ENCODE results near the gene NEUROG3.
A peak's percentile ranks its signal among the peaks of the same experiment; 100 is the strongest.

Gene NEUROG3

DNA sequence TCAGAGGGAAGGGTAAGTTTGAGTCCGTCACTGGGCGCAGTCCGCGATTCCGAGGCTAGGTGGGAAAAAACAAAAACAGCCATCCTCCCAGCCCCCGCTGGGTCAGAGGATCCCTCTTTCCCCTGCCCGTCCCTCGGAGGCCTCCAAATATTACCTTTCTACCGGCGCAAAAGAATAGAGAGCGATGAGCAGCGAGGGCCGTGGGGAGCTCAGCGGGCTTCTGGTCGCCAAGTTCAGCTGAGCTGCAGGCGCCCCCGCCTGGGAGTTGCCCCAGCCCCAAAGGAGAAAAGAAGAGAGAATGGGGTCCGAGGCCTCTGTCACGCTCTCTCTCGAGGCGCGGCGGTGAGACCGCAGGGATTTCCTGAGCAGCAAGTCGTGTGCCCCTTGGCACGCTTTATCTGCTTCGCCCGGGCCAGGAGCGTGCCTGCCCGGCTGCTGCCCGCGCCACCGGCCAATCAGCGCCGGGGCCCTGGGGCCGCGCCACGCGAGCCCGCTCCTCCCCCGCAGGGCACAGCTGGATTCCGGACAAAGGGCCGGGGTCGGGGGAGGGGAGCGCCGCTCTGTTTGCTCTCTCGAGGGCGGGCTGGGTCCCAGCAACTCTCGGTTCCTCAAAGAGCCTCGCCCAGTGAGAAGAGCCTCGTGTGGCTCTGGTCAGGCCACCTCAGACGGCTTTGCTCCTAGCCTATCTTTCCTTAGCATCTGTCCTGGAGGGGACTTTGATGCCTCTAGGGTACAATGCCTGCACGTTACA is at the start of gene NEUROG3:
TSS of gene NEUROG3 (minus strand) at position 367 of the 751 bp plus-strand sequence. CDS start 379 bp downstream, outside the sequence.
- no peaks in the 10 kb centered on the region for H3K9me3 ChIP-seq (ENCODE audit: control insufficient read depth in 2 of 2, low read length in 2 of 2)
- H3K27me3 ChIP-seq (ENCODE audit: control insufficient read depth in 1 of 2, insufficient read depth in 2 of 2, low read length in 2 of 2) = peaks cover 65 to 66% of the 10 kb centered on the region in 2 donors
- peaks cover 14% of the 10 kb centered on the region for H3K4me1 ChIP-seq (ENCODE audit: control insufficient read depth, insufficient read depth, low read length)
- peak within 1 kb of the TSS; percentile 8 to 60 for H3K4me3 ChIP-seq (ENCODE audit: low read length in 2 of 2)
- no peak within 1 kb of the TSS for H3K9ac ChIP-seq (ENCODE audit: low read length in 2 of 2)
- no peak within 1 kb of the TSS for H3K27ac ChIP-seq (ENCODE audit: low read length)
- no peaks in the 10 kb centered on the region for H3K36me3 ChIP-seq (ENCODE audit: control insufficient read depth in 2 of 2, insufficient read depth in 2 of 2, low read length in 2 of 2)

DNA sequence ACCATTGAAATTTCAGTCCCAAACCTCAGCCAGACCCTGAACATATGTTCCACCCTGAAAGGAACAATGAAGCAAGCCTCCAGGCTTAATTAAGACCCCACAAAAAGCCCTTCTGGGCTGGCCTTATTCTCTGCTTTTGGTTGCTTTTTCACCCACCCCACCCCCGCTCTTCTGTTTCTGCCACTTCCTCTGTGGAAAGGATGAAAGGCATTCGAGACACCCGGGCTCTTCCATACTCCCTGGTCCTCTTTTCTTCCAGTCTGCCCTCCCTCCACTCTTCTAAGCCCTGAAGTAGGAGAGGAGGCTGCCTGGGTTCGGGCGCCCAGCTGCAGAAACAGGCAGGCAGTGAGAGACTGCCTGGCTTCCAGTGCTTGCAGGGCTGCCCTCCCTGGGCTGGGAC is 47.4 kb upstream of the NEUROG3 start:
- Histone ChIP-seq H3K4me1 (ENCODE audit: control insufficient read depth, insufficient read depth, low read length) (no peaks in the 10 kb centered on the region), H3K36me3 (ENCODE audit: control insufficient read depth in 2 of 2, insufficient read depth in 2 of 2, low read length in 2 of 2) (no peaks in the 10 kb centered on the region), H3K9ac (ENCODE audit: low read length in 2 of 2) (no peak overlapping the region), H3K27me3 (ENCODE audit: control insufficient read depth in 1 of 2, insufficient read depth in 2 of 2, low read length in 2 of 2) (peaks cover 5 to 6% of the 10 kb centered on the region in 2 donors), H3K9me3 (ENCODE audit: control insufficient read depth in 2 of 2, low read length in 2 of 2) (no peaks in the 10 kb centered on the region), H3K4me3 (ENCODE audit: low read length in 2 of 2) (no peak overlapping the region), H3K27ac (ENCODE audit: low read length) (no peak overlapping the region)

DNA sequence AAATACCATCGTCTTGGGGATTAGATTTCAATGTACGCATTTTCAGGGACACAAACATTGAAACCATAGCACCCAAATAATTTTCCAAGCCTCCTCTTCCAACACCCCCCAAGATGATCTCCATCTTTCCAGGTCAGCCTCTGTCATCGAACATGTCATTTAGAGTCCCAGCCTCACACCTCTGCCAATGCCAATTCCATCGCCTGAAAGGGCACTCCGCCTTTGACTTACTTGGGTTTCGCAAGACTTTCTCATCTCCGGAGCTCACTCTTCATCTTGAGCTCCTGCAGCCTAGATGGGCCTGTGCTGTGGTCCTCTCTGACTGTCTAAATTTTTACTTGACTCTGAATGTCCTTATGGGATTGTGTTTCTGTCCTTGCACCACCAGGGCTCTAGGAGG is 46.4 kb upstream of the NEUROG3 start:
- Histone ChIP-seq H3K27ac (ENCODE audit: low read length) (no peak overlapping the region), H3K36me3 (ENCODE audit: control insufficient read depth in 2 of 2, insufficient read depth in 2 of 2, low read length in 2 of 2) (no peaks in the 10 kb centered on the region), H3K9ac (ENCODE audit: low read length in 2 of 2) (no peak overlapping the region), H3K4me1 (ENCODE audit: control insufficient read depth, insufficient read depth, low read length) (no peaks in the 10 kb centered on the region), H3K27me3 (ENCODE audit: control insufficient read depth in 1 of 2, insufficient read depth in 2 of 2, low read length in 2 of 2) (peaks cover 5 to 6% of the 10 kb centered on the region in 2 donors), H3K9me3 (ENCODE audit: control insufficient read depth in 2 of 2, low read length in 2 of 2) (no peaks in the 10 kb centered on the region), H3K4me3 (ENCODE audit: low read length in 2 of 2) (no peak overlapping the region)

DNA sequence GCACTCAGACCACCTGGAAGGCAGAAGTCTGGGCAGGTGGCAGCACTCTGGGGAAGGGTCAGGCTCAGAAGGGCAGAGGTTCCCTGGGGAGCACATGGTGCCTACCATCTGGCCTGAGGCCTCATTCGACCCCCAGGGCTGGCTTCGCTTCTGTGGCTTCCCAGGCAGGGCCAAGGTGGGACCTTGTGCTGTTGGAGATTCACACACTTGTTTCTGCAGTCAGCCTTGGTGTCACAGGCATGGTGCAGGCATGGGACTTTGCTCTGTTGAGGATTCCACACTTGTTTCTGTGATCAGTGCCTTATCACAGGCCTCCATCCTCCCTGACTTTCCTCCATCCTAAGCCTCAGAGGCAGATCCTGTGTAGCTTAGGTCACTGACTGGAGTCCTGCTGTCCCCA is 45.5 kb upstream of the NEUROG3 start:
- Histone ChIP-seq H3K27ac (ENCODE audit: low read length) (no peak overlapping the region), H3K27me3 (ENCODE audit: control insufficient read depth in 1 of 2, insufficient read depth in 2 of 2, low read length in 2 of 2) (peaks cover 5 to 6% of the 10 kb centered on the region in 2 donors), H3K36me3 (ENCODE audit: control insufficient read depth in 2 of 2, insufficient read depth in 2 of 2, low read length in 2 of 2) (no peaks in the 10 kb centered on the region), H3K4me3 (ENCODE audit: low read length in 2 of 2) (no peak overlapping the region), H3K4me1 (ENCODE audit: control insufficient read depth, insufficient read depth, low read length) (no peaks in the 10 kb centered on the region), H3K9ac (ENCODE audit: low read length in 2 of 2) (no peak overlapping the region), H3K9me3 (ENCODE audit: control insufficient read depth in 2 of 2, low read length in 2 of 2) (no peaks in the 10 kb centered on the region)

GRCh38 chr10:69616358-69616757 is 43.1 kb upstream of the NEUROG3 start:
- no peak overlapping the region for H3K4me3 ChIP-seq (ENCODE audit: low read length in 2 of 2)
- peaks cover 5 to 6% of the 10 kb centered on the region in 2 donors for H3K27me3 ChIP-seq (ENCODE audit: control insufficient read depth in 1 of 2, insufficient read depth in 2 of 2, low read length in 2 of 2)
- no peak overlapping the region for H3K9ac ChIP-seq (ENCODE audit: low read length in 2 of 2)
- no peaks in the 10 kb centered on the region for H3K4me1 ChIP-seq (ENCODE audit: control insufficient read depth, insufficient read depth, low read length)
- H3K27ac ChIP-seq (ENCODE audit: low read length) = no peak overlapping the region
- H3K9me3 ChIP-seq (ENCODE audit: control insufficient read depth in 2 of 2, low read length in 2 of 2) = no peaks in the 10 kb centered on the region
- H3K36me3 ChIP-seq (ENCODE audit: control insufficient read depth in 2 of 2, insufficient read depth in 2 of 2, low read length in 2 of 2) = no peaks in the 10 kb centered on the region

DNA sequence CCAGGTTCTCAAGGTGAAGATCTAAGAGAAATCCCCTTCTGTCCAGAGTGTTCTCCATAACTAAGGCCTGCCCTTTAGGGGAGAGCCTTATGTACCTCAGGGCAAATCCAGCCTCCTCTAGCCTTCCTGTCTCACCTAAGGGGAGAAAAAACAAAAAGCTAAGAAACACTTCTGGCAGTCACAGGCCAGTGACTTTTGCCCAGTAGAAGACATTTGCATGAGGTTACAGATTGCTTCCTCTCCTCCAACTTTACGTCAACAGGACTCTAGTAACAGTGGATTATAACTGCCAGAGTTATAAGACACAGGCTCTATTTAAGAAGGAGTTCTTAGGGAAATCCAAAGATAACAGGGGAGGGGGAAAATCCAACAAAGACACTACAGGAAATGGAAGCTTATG is 40.9 kb upstream of the NEUROG3 start:
- H3K27ac ChIP-seq (ENCODE audit: low read length) = no peak overlapping the region
- no peak overlapping the region for H3K4me3 ChIP-seq (ENCODE audit: low read length in 2 of 2)
- peaks cover 0 to 4% of the 10 kb centered on the region in 2 donors for H3K9me3 ChIP-seq (ENCODE audit: control insufficient read depth in 2 of 2, low read length in 2 of 2)
- no peaks in the 10 kb centered on the region for H3K4me1 ChIP-seq (ENCODE audit: control insufficient read depth, insufficient read depth, low read length)
- no peak overlapping the region for H3K9ac ChIP-seq (ENCODE audit: low read length in 2 of 2)
- H3K36me3 ChIP-seq (ENCODE audit: control insufficient read depth in 2 of 2, insufficient read depth in 2 of 2, low read length in 2 of 2) = no peaks in the 10 kb centered on the region
- peaks cover 0 to 2% of the 10 kb centered on the region in 2 donors for H3K27me3 ChIP-seq (ENCODE audit: control insufficient read depth in 1 of 2, insufficient read depth in 2 of 2, low read length in 2 of 2)

GRCh38 chr10:69612760-69613159 is 39.5 kb upstream of the NEUROG3 start:
- Histone ChIP-seq H3K27me3 (ENCODE audit: control insufficient read depth in 1 of 2, insufficient read depth in 2 of 2, low read length in 2 of 2) (no peaks in the 10 kb centered on the region), H3K27ac (ENCODE audit: low read length) (no peak overlapping the region), H3K36me3 (ENCODE audit: control insufficient read depth in 2 of 2, insufficient read depth in 2 of 2, low read length in 2 of 2) (no peaks in the 10 kb centered on the region), H3K9me3 (ENCODE audit: control insufficient read depth in 2 of 2, low read length in 2 of 2) (peaks cover 0 to 4% of the 10 kb centered on the region in 2 donors), H3K9ac (ENCODE audit: low read length in 2 of 2) (no peak overlapping the region), H3K4me3 (ENCODE audit: low read length in 2 of 2) (no peak overlapping the region), H3K4me1 (ENCODE audit: control insufficient read depth, insufficient read depth, low read length) (no peaks in the 10 kb centered on the region)

DNA sequence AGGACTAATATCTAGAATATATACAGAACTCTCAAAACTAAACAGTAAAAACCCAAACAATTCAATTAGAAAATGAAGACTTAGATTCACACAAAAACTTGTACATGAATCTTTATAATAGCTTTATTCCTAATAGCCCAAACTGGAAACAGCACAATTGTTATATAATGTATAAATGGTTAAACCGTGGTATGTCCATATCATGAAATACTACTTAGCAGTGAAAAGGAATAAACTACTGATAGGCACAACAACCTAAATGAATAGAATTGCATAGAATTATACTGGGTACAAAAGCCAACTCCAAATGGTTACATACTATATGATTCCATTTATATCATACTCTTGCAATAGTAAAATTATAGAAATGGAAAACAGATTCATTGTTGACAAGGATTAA is 35.9 kb upstream of the NEUROG3 start:
- H3K36me3 ChIP-seq (ENCODE audit: control insufficient read depth in 2 of 2, insufficient read depth in 2 of 2, low read length in 2 of 2) = no peaks in the 10 kb centered on the region
- no peaks in the 10 kb centered on the region for H3K4me1 ChIP-seq (ENCODE audit: control insufficient read depth, insufficient read depth, low read length)
- no peak overlapping the region for H3K9ac ChIP-seq (ENCODE audit: low read length in 2 of 2)
- H3K9me3 ChIP-seq (ENCODE audit: control insufficient read depth in 2 of 2, low read length in 2 of 2) = peaks cover 0 to 4% of the 10 kb centered on the region in 2 donors
- H3K4me3 ChIP-seq (ENCODE audit: low read length in 2 of 2) = no peak overlapping the region
- no peak overlapping the region for H3K27ac ChIP-seq (ENCODE audit: low read length)
- peaks cover 1 to 3% of the 10 kb centered on the region in 2 donors for H3K27me3 ChIP-seq (ENCODE audit: control insufficient read depth in 1 of 2, insufficient read depth in 2 of 2, low read length in 2 of 2)

- peaks cover 0 to 9% of the 10 kb centered on the region in 2 donors for H3K9me3 ChIP-seq (ENCODE audit: control insufficient read depth in 2 of 2, low read length in 2 of 2)
These were observed 27.6 kb upstream of the NEUROG3 start for GRCh38 chr10:69600761-69601330.

DNA sequence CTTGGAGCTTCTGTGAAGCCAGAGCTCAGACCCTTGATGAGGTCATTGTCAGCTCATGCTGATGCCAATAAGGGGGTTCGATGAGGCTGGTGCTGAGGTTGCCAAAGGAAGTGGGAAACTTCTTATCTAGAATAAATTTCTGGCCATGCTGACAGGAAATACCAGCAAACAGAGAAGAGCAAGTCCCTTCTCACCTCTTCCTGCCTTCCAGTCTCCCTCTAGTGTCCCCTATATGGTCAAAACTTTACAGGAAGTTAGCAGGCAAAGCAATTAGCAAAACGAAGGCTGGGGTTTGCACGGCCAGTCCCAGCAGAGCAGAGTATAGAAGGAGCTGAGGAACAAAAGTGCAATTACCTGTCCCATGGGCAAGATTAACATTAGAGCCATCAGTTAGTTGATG is 15.1 kb upstream of the NEUROG3 start:
- Histone ChIP-seq H3K27me3 (ENCODE audit: control insufficient read depth in 1 of 2, insufficient read depth in 2 of 2, low read length in 2 of 2) (peaks cover 0 to 4% of the 10 kb centered on the region in 2 donors), H3K4me1 (ENCODE audit: control insufficient read depth, insufficient read depth, low read length) (no peaks in the 10 kb centered on the region), H3K9ac (ENCODE audit: low read length in 2 of 2) (no peak overlapping the region), H3K36me3 (ENCODE audit: control insufficient read depth in 2 of 2, insufficient read depth in 2 of 2, low read length in 2 of 2) (no peaks in the 10 kb centered on the region), H3K4me3 (ENCODE audit: low read length in 2 of 2) (no peak overlapping the region), H3K27ac (ENCODE audit: low read length) (no peak overlapping the region), H3K9me3 (ENCODE audit: control insufficient read depth in 2 of 2, low read length in 2 of 2) (no peaks in the 10 kb centered on the region)

More at GRCh38 chr10:69600761-69601330, 27.6 kb upstream of the NEUROG3 start:
- Histone ChIP-seq H3K4me3 (ENCODE audit: low read length in 2 of 2) (no peak overlapping the region), H3K27ac (ENCODE audit: low read length) (no peak overlapping the region), H3K9ac (ENCODE audit: low read length in 2 of 2) (no peak overlapping the region), H3K36me3 (ENCODE audit: control insufficient read depth in 2 of 2, insufficient read depth in 2 of 2, low read length in 2 of 2) (no peaks in the 10 kb centered on the region), H3K4me1 (ENCODE audit: control insufficient read depth, insufficient read depth, low read length) (no peaks in the 10 kb centered on the region), H3K27me3 (ENCODE audit: control insufficient read depth in 1 of 2, insufficient read depth in 2 of 2, low read length in 2 of 2) (peaks cover 12 to 16% of the 10 kb centered on the region in 2 donors)

GRCh38 chr10:69584624-69585023 is 11.4 kb upstream of the NEUROG3 start:
- no peaks in the 10 kb centered on the region for H3K4me1 ChIP-seq (ENCODE audit: control insufficient read depth, insufficient read depth, low read length)
- no peaks in the 10 kb centered on the region for H3K36me3 ChIP-seq (ENCODE audit: control insufficient read depth in 2 of 2, insufficient read depth in 2 of 2, low read length in 2 of 2)
- H3K9ac ChIP-seq (ENCODE audit: low read length in 2 of 2) = no peak overlapping the region
- H3K27me3 ChIP-seq (ENCODE audit: control insufficient read depth in 1 of 2, insufficient read depth in 2 of 2, low read length in 2 of 2) = peaks cover 6 to 13% of the 10 kb centered on the region in 2 donors
- no peak overlapping the region for H3K4me3 ChIP-seq (ENCODE audit: low read length in 2 of 2)
- no peak overlapping the region for H3K27ac ChIP-seq (ENCODE audit: low read length)
- H3K9me3 ChIP-seq (ENCODE audit: control insufficient read depth in 2 of 2, low read length in 2 of 2) = no peaks in the 10 kb centered on the region
